Neural progenitor cell (in vitro differentiated cells): ENCODE data around the gene RBBP8NL. TPM values are rescaled to one million over a fixed set of nuclear protein-coding genes. Genes with fewer than 3 reads are reported as not detected.
"Not testable (repeated sequence)": the region's sequence is repeated elsewhere in the genome, so short reads cannot be mapped to it uniquely, and the experiment has no call there.

Experiments used
- DNase-seq: peaks from one replicate; pipeline ENCODE4 v3.0.0-alpha.2; 2016; ENCODE audit warnings: low spot score
- H2AFZ ChIP-seq: fragments of 200-600 bp; sonication (generic); replicated peaks from 2 replicates; pipeline ENCODE4 v1.6.1; 2016; ENCODE audit warnings: antibody characterized with exemption
- H3F3A ChIP-seq: fragments of 200-600 bp; sonication (generic); 2 replicates; pipeline ENCODE4 v1.6.1; 2016; ENCODE audit warnings: antibody characterized with exemption, low read depth
- H3K27ac ChIP-seq: fragments of 200-600 bp; sonication (generic); 2 replicates; pipeline ENCODE4 v1.5.1; 2016; ENCODE audit warnings: mild to moderate bottlenecking
- H3K27me3 ChIP-seq: fragments of 200-600 bp; sonication (generic); 2 replicates; pipeline ENCODE4 v1.6.1; 2016; ENCODE audit warnings: mild to moderate bottlenecking, moderate library complexity
- H3K36me3 ChIP-seq: fragments of 200-600 bp; sonication (generic); 2 replicates; pipeline ENCODE4 v1.5.1; 2016
- H3K4me1 ChIP-seq: fragments of 200-600 bp; sonication (generic); 2 replicates; pipeline ENCODE4 v1.6.1; 2016; ENCODE audit warnings: mixed run types
- H3K4me2 ChIP-seq: fragments of 200-600 bp; sonication (generic); 2 replicates; pipeline ENCODE4 v1.6.1; 2016
- H3K4me3 ChIP-seq: fragments of 200-600 bp; sonication (generic); 2 replicates; pipeline ENCODE4 v1.5.1; 2016
- H3K79me2 ChIP-seq: fragments of 200-600 bp; sonication (generic); 2 replicates; pipeline ENCODE4 v1.6.1; 2016; ENCODE audit warnings: low read depth
- H3K9ac ChIP-seq: fragments of 200-600 bp; sonication (generic); 2 replicates; pipeline ENCODE4 v1.6.1; 2016
- H3K9me3 ChIP-seq: fragments of 200-600 bp; sonication (generic); 2 replicates; pipeline ENCODE4 v1.5.1; 2016; ENCODE audit warnings: low read depth
- H4K20me1 ChIP-seq: fragments of 200-600 bp; sonication (generic); 2 replicates; pipeline ENCODE4 v1.6.1; 2016; ENCODE audit warnings: low read depth
- H3K27ac Mint-ChIP-seq: 3 replicates; pipeline ENCODE4 v1.8.0; 2021; ENCODE audit warnings: mixed read lengths
- H3K27me3 Mint-ChIP-seq: 2 replicates; pipeline ENCODE4 v1.8.0; 2022; ENCODE audit warnings: low read depth, mild to moderate bottlenecking, inconsistent platforms, moderate library complexity, mixed read lengths; ENCODE audit not compliant: insufficient read depth
- H3K36me3 Mint-ChIP-seq: 3 replicates; pipeline ENCODE4 v1.8.0; 2021; ENCODE audit warnings: mixed read lengths
- H3K4me1 Mint-ChIP-seq: 3 replicates; pipeline ENCODE4 v1.8.0; 2021; ENCODE audit warnings: mixed read lengths
- H3K4me3 Mint-ChIP-seq: 3 replicates; pipeline ENCODE4 v1.8.0; 2021; ENCODE audit warnings: mild to moderate bottlenecking, moderate library complexity, mixed read lengths
- H3K9me3 Mint-ChIP-seq: 3 replicates; pipeline ENCODE4 v1.8.0; 2020; ENCODE audit warnings: mixed read lengths
- CTCF ChIP-seq: fragments of 200-600 bp; sonication (generic); IDR thresholded peaks from 2 replicates; pipeline ENCODE4 v1.5.1; 2017; ENCODE audit warnings: antibody characterized with exemption, mild to moderate bottlenecking
- EZH2 ChIP-seq: fragments of 200-600 bp; sonication (generic); IDR thresholded peaks from 2 replicates; pipeline ENCODE4 v1.6.1; 2017; ENCODE audit warnings: antibody characterized with exemption, mild to moderate bottlenecking, moderate library complexity
- EZH2phosphoT487 ChIP-seq: fragments of 200-600 bp; sonication (generic); IDR thresholded peaks from 2 replicates; pipeline ENCODE4 v1.6.1; 2017; ENCODE audit warnings: antibody characterized with exemption
- total RNA-seq: library from RNA; depleted of rRNA; stranded (reverse); fragments of >200 nt; gene quantifications from 2 replicates; pipeline ENCODE4 v1.2.3, GENCODE V29; 2015; ENCODE audit warnings: low replicate concordance

RBBP8NL gene
- total RNA-seq, 1 donor from 2014 or later = not detected

GRCh38 chr20:62374331-62375152 is 52.8 kb downstream of the RBBP8NL start:
- Histone ChIP-seq H3F3A (peaks cover 39% of the 10 kb centered on the region), H3K4me1 (peaks cover 25% of the 10 kb centered on the region), H3K27ac (no peak overlapping the region), H3K79me2 (no peaks in the 10 kb centered on the region), H3K36me3 (no peaks in the 10 kb centered on the region), H2AFZ (no peak overlapping the region), H3K9me3 (no peaks in the 10 kb centered on the region), H3K4me3 (no peak overlapping the region), H3K9ac (no peak overlapping the region), H4K20me1 (no peaks in the 10 kb centered on the region), H3K4me2 (no peak overlapping the region), H3K27me3 (no peaks in the 10 kb centered on the region)
- TF ChIP-seq EZH2phosphoT487 = no peak
- TF ChIP-seq EZH2 = no peak
- no peak for TF ChIP-seq CTCF
- Mint-ChIP-seq H3K9me3 (peaks cover 2% of the 10 kb centered on the region), H3K36me3 (peaks cover 3% of the 10 kb centered on the region), H3K27ac (peak overlapping the region; percentile 69), H3K4me3 (peak overlapping the region; percentile 55), H3K27me3 (peaks cover 18% of the 10 kb centered on the region), H3K4me1 (peaks cover 11% of the 10 kb centered on the region)
- no peak for DNase-seq

- not testable (repeated sequence) for H3K27ac Mint-ChIP-seq, H4K20me1 ChIP-seq, H3K9me3 Mint-ChIP-seq, H3K4me2 ChIP-seq, H3K79me2 ChIP-seq, H3K36me3 Mint-ChIP-seq, H3K9ac ChIP-seq, DNase-seq, H3K4me3 ChIP-seq, H2AFZ ChIP-seq, H3K27ac ChIP-seq, H3K4me3 Mint-ChIP-seq, H3K27me3 ChIP-seq, H3K9me3 ChIP-seq, H3K36me3 ChIP-seq
- Mint-ChIP-seq H3K27me3 (peaks cover 15% of the 10 kb centered on the region), H3K4me1 (peaks cover 17% of the 10 kb centered on the region)
- H3K4me1 ChIP-seq = peaks cover 29% of the 10 kb centered on the region
- peaks cover 44% of the 10 kb centered on the region for H3F3A ChIP-seq
Observed at GRCh38 chr20:62373631-62374179, 53.6 kb downstream of the RBBP8NL start.

GRCh38 chr20:62372042-62372993 is 55.0 kb downstream of the RBBP8NL start:
- Histone ChIP-seq H3K36me3 (no peaks in the 10 kb centered on the region), H3F3A (peaks cover 49% of the 10 kb centered on the region), H3K27me3 (no peaks in the 10 kb centered on the region), H3K9ac (no peak overlapping the region), H2AFZ (no peak overlapping the region), H4K20me1 (no peaks in the 10 kb centered on the region), H3K27ac (no peak overlapping the region), H3K9me3 (no peaks in the 10 kb centered on the region), H3K79me2 (no peaks in the 10 kb centered on the region), H3K4me1 (peaks cover 42% of the 10 kb centered on the region), H3K4me3 (no peak overlapping the region), H3K4me2 (no peak overlapping the region)
- no peak overlapping the region for H3K4me3 Mint-ChIP-seq
- DNase-seq = no peak
- H3K27ac Mint-ChIP-seq = no peak overlapping the region
- H3K27me3 Mint-ChIP-seq = peaks cover 15% of the 10 kb centered on the region
- H3K9me3 Mint-ChIP-seq = peaks cover 2% of the 10 kb centered on the region
- H3K36me3 Mint-ChIP-seq = peaks cover 3% of the 10 kb centered on the region
- peaks cover 20% of the 10 kb centered on the region for H3K4me1 Mint-ChIP-seq
- no peak for TF ChIP-seq CTCF
- no peak for TF ChIP-seq EZH2
- no peak for TF ChIP-seq EZH2phosphoT487
